Fibroblast of mammary gland (primary cell): ENCODE results near the gene NRSN2.
"Not testable (repeated sequence)": the region's sequence is repeated elsewhere in the genome, so short reads cannot be mapped to it uniquely, and the experiment has no call there.

ENCODE experiments used
- DNase-seq: peaks from one replicate; pipeline ENCODE4 v3.0.0-alpha.2; 2010; ENCODE audit warnings: low read depth
- H3K4me3 ChIP-seq: 2 replicates; pipeline ENCODE4 v1.5.1; 2011; ENCODE audit warnings: low read depth, mild to moderate bottlenecking, low read length, moderate library complexity; ENCODE audit not compliant: control insufficient read depth
- TF ChIP-seq, protein P1 (sequence below): conservative IDR thresholded peaks from 2 replicates; pipeline ENCODE4 v1.5.1; 2011; ENCODE audit warnings: low read depth, low read length, inconsistent platforms; ENCODE audit not compliant: control insufficient read depth, insufficient read depth

The NRSN2 gene

GRCh38 chr20:370977-371754 lies 24.3 kb downstream of the NRSN2 start:
- no peak for DNase-seq

DNA sequence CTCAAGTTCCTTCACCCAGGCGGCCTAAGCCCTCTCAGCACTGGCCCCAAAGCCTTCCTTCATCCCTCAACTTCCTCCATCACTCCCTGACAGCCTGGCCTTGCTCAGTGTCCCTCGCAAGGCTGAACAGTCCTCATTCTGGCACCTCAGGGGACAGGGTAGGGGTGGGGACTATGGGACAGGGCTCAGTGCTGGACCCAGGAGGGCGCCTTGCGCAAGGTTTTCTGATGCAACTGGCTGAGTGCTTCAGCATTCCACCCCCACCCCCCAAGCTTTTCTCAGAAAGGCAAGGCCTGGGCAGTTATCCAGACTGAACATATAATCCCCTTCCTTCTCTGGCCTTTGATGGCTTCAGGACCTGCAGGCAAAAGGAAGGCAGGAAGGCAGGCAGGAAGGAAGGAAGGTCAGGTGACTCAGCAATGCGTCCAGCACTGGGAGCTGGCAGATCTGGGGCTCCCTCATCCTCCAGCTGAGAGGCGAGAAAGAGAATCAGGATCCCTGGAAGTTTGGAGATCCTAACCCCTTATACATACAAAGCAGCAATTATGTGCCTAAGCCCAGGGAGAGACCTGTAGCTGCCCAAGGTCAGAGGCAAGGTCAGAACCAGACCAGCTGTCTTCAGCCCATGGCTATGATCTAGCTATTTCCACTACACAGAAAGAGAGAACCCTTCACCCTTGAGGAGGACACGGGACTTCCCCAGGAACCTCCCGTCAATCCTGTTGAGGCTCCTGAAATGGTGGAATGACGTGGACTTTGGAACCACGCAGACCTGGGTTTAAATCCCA lies 25.0 kb downstream of the NRSN2 start:
- TF ChIP-seq, protein P1, sequence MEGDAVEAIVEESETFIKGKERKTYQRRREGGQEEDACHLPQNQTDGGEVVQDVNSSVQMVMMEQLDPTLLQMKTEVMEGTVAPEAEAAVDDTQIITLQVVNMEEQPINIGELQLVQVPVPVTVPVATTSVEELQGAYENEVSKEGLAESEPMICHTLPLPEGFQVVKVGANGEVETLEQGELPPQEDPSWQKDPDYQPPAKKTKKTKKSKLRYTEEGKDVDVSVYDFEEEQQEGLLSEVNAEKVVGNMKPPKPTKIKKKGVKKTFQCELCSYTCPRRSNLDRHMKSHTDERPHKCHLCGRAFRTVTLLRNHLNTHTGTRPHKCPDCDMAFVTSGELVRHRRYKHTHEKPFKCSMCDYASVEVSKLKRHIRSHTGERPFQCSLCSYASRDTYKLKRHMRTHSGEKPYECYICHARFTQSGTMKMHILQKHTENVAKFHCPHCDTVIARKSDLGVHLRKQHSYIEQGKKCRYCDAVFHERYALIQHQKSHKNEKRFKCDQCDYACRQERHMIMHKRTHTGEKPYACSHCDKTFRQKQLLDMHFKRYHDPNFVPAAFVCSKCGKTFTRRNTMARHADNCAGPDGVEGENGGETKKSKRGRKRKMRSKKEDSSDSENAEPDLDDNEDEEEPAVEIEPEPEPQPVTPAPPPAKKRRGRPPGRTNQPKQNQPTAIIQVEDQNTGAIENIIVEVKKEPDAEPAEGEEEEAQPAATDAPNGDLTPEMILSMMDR = no peak
- peak; percentile 79 for DNase-seq

More at GRCh38 chr20:370977-371754, 24.3 kb downstream of the NRSN2 start:
- no peak overlapping the region for H3K4me3 ChIP-seq
- TF ChIP-seq, protein P1 = no peak

DNA sequence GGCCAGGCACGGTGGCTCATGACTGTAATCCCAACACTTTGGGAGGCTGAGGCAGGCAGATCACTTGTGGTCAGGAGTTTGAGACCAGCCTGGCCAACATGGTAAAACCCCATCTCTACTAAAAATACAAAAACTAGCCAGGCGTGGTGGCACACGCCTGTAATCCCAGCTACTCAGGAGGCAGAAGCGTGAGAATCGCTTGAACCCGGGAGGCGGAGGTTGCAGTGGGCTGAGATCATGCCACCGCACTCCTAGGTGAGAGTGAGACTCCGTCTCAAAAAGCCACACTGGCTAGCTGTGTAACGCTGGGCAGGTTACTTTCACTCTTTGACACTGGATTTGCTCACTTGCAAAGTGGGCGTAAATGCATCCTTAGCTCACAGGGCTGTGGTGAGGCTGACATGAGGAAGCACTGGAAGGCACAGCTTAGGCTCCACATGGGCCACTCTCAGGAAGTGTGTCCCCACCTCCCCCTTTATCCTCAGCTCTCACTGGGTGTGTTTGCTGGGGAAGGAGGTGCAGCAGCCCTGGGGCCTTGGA lies 25.7 kb downstream of the NRSN2 start:
- not testable (repeated sequence) for H3K4me3 ChIP-seq, DNase-seq

More for the DNA sequence above, 25.0 kb downstream of the NRSN2 start:
- H3K4me3 ChIP-seq = no peak overlapping the region

GRCh38 chr20:373171-373890 lies 26.4 kb downstream of the NRSN2 start:
- peak; percentile 84 for DNase-seq
- TF ChIP-seq, protein P1 = no peak
- H3K4me3 ChIP-seq = no peak overlapping the region

DNA sequence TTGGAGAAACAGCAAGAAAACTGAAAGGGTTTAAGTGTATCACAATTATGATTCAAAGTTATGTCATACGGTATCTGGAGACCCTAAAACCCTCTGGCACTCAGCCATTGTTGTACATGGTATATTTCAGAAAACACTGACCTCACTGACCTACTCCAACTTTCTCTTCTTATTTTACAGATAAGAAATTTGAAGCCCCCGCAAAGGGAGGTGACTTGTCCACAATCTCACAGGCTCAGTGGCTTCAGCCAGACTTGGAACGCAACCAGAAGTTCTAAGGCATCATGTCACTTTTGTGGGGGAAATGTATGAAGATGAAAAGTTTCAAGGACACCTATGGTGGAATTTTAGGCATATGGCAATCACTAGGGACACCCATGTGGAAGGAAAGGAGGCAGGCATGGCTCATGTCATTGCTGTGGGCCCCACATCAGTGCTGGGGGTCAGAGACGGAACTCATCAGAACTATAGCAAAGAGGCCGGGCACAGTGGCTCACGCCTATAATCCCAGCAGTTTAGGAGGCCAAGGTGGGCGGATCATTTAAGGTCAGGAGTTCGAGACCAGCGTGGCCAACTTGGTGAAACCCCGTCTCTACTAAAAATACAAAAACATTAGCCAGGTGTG lies 28.5 kb downstream of the NRSN2 start:
- no peak for DNase-seq
- H3K4me3 ChIP-seq = no peak overlapping the region
- TF ChIP-seq, protein P1 = no peak

GRCh38 chr20:376089-376488 lies 29.2 kb downstream of the NRSN2 start:
- H3K4me3 ChIP-seq = no peak overlapping the region
- DNase-seq = no peak
- TF ChIP-seq, protein P1 = no peak
